ENCODE data around the gene PTPRJ.

Gene PTPRJ

GRCh38 chr11:48122246-48122645 lies 141.9 kb downstream of the PTPRJ start:
- TF ChIP-seq CTCF (IDR thresholded peaks at IDR 0.05; ENCODE audit: low read depth, low read length, poor library complexity, severe bottlenecking): no peak
- no peak for TF ChIP-seq EZH2phosphoT487 (IDR thresholded peaks at IDR 0.05; ENCODE audit: borderline replicate concordance, low read length)

GRCh38 chr11:48122656-48123055 lies 142.3 kb downstream of the PTPRJ start:
- H3K4me3 ChIP-seq (ENCODE audit: low read length): no peak overlapping the region
- no peaks in the 10 kb centered on the region for H3K79me2 ChIP-seq (ENCODE audit: control insufficient read depth, low read length)
- peaks cover 9% of the 10 kb centered on the region for H3K4me1 ChIP-seq (ENCODE audit: control insufficient read depth, low read length)
- no peak overlapping the region for H3K4me2 ChIP-seq (ENCODE audit: low read length)
- no peaks in the 10 kb centered on the region for H3K36me3 ChIP-seq (ENCODE audit: control insufficient read depth, low read length)
- H3K9me2 ChIP-seq (replicated peaks; ENCODE audit: control insufficient read depth, low read length): no peaks in the 10 kb centered on the region
- H3K9me3 ChIP-seq (ENCODE audit: control insufficient read depth, insufficient read depth, low read length): no peaks in the 10 kb centered on the region
- H4K20me1 ChIP-seq (ENCODE audit: control insufficient read depth, insufficient read depth, low read depth, low read length): no peaks in the 10 kb centered on the region
- H3K27ac ChIP-seq (ENCODE audit: low read depth, low read length): no peak overlapping the region
- TF ChIP-seq CTCF (IDR thresholded peaks at IDR 0.05; ENCODE audit: low read depth, low read length, poor library complexity, severe bottlenecking) (no peak), EZH2phosphoT487 (IDR thresholded peaks at IDR 0.05; ENCODE audit: borderline replicate concordance, low read length) (no peak)
- H3K27me3 ChIP-seq (ENCODE audit: control insufficient read depth, low read length): 0 out of 2 replicates have a peak, but pooled peaks cover 3% of the 10 kb centered on the region
- no peaks in the 10 kb centered on the region for H3F3A ChIP-seq (ENCODE audit: control insufficient read depth, insufficient read depth)

More at GRCh38 chr11:48122246-48122645, 141.9 kb downstream of the PTPRJ start:
- no peak overlapping the region for H3K4me2 ChIP-seq (ENCODE audit: low read length)
- H3K9me2 ChIP-seq (replicated peaks; ENCODE audit: control insufficient read depth, low read length): no peaks in the 10 kb centered on the region
- H3K36me3 ChIP-seq (ENCODE audit: control insufficient read depth, low read length): no peaks in the 10 kb centered on the region
- no peaks in the 10 kb centered on the region for H3K79me2 ChIP-seq (ENCODE audit: control insufficient read depth, low read length)
- no peak overlapping the region for H3K27ac ChIP-seq (ENCODE audit: low read depth, low read length)
- peaks cover 9% of the 10 kb centered on the region for H3K4me1 ChIP-seq (ENCODE audit: control insufficient read depth, low read length)
- 0 out of 2 replicates have a peak, but pooled peaks cover 3% of the 10 kb centered on the region for H3K27me3 ChIP-seq (ENCODE audit: control insufficient read depth, low read length)
- H3K4me3 ChIP-seq (ENCODE audit: low read length): no peak overlapping the region
- H3F3A ChIP-seq (ENCODE audit: control insufficient read depth, insufficient read depth): no peaks in the 10 kb centered on the region
- H4K20me1 ChIP-seq (ENCODE audit: control insufficient read depth, insufficient read depth, low read depth, low read length): no peaks in the 10 kb centered on the region
- H3K9me3 ChIP-seq (ENCODE audit: control insufficient read depth, insufficient read depth, low read length): no peaks in the 10 kb centered on the region

DNA sequence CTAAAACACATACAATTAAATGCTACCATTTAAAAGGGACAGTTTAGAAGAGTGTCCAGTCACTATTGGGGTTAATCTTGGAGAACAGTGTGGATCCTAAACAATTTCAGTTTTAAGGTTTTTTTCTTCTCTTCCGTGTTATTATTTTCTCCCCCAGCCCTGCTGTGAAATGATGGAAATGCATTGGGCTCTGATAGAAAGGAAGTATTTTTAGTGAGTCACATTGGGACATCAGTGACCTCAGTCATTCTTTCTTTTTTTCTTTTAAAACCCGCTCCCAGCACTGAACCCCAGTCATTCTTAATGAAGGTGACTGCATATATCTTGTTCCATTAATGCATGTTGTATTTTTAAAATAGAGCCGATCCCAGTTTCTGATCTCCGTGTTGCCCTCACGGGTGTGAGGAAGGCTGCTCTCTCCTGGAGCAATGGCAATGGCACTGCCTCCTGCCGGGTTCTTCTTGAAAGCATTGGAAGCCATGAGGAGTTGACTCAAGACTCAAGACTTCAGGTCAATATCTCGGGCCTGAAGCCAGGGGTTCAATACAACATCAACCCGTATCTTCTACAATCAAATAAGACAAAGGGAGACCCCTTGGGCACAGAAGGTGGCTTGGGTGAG lies 143.0 kb downstream of the PTPRJ start:
- no peak overlapping the region for H3K4me2 ChIP-seq (ENCODE audit: low read length)

More for the DNA sequence above, 143.0 kb downstream of the PTPRJ start:
- no peaks in the 10 kb centered on the region for H3K9me2 ChIP-seq (replicated peaks; ENCODE audit: control insufficient read depth, low read length)
- H3K79me2 ChIP-seq (ENCODE audit: control insufficient read depth, low read length): no peaks in the 10 kb centered on the region
- H3K4me3 ChIP-seq (ENCODE audit: low read length): no peak overlapping the region
- H3K27ac ChIP-seq (ENCODE audit: low read depth, low read length): no peak overlapping the region
- H3K36me3 ChIP-seq (ENCODE audit: control insufficient read depth, low read length): no peaks in the 10 kb centered on the region
- no peaks in the 10 kb centered on the region for H3K9me3 ChIP-seq (ENCODE audit: control insufficient read depth, insufficient read depth, low read length)
- H4K20me1 ChIP-seq (ENCODE audit: control insufficient read depth, insufficient read depth, low read depth, low read length): no peaks in the 10 kb centered on the region
- H3F3A ChIP-seq (ENCODE audit: control insufficient read depth, insufficient read depth): no peaks in the 10 kb centered on the region
- 0 out of 2 replicates have a peak, but pooled peaks cover 1% of the 10 kb centered on the region for H3K27me3 ChIP-seq (ENCODE audit: control insufficient read depth, low read length)
- peaks cover 9% of the 10 kb centered on the region for H3K4me1 ChIP-seq (ENCODE audit: control insufficient read depth, low read length)
- TF ChIP-seq CTCF (IDR thresholded peaks at IDR 0.05; ENCODE audit: low read depth, low read length, poor library complexity, severe bottlenecking) (no peak), EZH2phosphoT487 (IDR thresholded peaks at IDR 0.05; ENCODE audit: borderline replicate concordance, low read length) (no peak)
